ENCODE data around the gene NGFR.

- TF ChIP-seq CTCF (conservative IDR thresholded peaks at IDR 0.05; ENCODE audit: low read depth, low read length) (no peak), EZH2 (IDR thresholded peaks at IDR 0.05; ENCODE audit: low read length, unreplicated experiment) (no peak), EZH2phosphoT487 (IDR thresholded peaks at IDR 0.05; ENCODE audit: borderline replicate concordance, low read length) (no peak)
These were observed 58.7 kb downstream of the NGFR start for GRCh38 chr17:49553676-49554335.
